Limb (tissue), 2 donors: Measurements from ENCODE around the gene CRIP1.

Source experiments
- DNase-seq, 2 donors: peaks; one replicate each; pipeline ENCODE4 v3.0.0-alpha.2; 2016; ENCODE audit errors: extremely low spot score in 2 of 2

CRIP1 gene

DNA sequence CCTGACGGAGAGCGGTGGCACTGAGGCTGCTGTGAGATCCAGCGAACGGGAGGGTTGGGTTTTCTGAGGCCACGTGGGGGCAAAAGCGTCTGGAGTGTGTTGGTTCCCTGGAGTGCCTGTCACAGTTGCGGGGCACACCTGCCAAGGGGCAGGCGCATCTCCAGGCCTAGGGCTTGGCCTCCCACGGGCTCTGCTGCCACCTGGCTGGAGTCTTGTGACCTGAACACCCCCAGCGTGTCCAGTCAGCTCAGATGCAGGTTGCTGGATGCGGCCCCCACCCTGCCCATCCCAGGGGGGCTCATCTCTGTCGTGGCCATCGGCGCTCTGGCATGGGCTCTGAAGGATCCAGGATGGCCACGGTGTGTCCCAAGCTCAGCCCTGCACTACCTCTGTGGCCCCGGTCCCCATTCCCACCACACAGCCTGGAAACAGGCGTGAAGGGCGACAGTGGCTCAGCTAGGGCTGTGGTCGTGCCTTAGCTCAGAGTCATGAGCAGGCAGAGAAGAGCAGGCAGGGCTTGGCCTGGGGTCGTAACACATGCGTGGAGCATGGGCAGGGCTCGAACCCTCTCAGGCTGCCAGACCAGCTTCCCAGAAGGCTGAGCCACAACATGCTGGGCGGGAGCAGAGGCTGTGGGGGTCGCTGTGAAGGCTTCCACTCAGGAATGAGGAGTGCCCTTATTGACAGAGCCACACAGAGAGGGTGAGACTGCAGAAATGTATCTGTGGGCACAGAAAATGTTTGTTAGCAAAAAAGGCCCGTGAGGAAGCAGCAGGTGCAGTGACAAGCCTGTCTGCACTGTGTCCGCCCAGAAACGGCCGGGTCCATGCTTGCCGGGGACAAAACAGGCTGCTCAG lies 35.6 kb upstream of the CRIP1 start:
- no peak for DNase-seq

DNA sequence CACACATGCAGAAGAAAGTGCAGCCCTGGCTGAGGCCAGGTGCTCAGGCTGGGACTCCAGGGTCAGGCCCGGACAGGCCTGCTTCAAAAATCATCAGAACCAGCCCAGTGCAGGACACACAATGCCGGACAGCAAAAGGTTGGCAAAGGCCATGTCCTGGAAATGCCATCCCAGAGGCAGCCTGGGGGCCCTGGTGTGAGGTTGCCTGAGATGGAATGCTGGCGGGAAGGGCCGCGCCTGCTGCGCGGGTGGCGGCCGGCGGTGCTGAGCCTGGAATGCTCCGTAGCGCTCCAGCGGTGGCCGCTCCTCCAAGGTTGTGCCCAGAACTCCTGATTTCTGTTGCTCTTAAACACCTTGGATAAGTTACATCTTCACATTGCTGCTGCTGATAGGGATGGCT lies 33.7 kb upstream of the CRIP1 start:
- DNase-seq = no peak

DNA sequence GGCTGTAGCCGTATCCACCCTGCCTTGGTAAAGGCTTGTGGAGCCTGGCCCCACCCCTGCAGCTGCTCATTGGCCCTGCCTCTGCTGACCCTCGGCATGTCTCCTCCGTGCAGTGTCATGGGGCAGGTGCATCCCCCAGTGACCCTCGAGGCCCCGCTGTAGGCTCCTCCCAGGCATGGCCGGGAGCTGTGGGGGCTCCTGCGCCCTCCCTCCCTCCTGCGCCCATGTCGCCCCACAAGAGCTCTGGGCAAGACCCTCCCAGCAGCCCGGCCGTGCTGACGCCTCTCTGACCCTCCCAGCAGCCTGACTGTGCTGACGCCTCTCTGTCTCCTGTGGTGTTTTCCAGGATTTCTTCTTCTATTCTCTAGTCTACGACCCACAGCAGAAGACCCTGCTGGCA lies 32.8 kb upstream of the CRIP1 start:
- no peak for DNase-seq

DNA sequence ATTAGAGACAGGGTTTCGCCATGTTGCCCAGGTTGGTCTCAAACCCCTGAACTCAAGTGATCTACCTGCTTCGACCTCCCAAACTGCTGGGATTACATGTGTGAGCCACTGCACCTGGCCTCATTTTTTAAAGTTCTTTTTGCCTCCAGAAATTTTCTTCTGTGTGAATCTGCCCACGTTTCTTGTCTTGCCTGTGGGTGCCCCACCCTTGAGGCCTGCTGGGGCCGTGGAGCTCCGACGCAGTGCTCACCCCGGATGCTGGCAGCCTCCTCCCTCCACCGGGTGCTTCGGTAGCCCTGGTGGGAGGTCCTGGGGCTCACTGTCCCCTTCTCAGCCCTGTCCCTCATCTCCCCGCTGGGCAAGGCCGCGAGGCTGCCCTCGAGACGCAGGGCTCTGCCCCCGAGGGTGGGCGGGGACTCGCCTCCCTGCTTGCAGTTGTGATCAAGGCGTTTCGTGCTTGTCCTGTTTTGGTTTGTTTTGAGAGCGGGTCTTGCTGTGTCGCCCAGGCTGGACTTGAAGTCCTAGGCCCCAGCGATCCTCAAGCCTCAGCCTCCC lies 31.5 kb upstream of the CRIP1 start:
- DNase-seq = no peak

DNA sequence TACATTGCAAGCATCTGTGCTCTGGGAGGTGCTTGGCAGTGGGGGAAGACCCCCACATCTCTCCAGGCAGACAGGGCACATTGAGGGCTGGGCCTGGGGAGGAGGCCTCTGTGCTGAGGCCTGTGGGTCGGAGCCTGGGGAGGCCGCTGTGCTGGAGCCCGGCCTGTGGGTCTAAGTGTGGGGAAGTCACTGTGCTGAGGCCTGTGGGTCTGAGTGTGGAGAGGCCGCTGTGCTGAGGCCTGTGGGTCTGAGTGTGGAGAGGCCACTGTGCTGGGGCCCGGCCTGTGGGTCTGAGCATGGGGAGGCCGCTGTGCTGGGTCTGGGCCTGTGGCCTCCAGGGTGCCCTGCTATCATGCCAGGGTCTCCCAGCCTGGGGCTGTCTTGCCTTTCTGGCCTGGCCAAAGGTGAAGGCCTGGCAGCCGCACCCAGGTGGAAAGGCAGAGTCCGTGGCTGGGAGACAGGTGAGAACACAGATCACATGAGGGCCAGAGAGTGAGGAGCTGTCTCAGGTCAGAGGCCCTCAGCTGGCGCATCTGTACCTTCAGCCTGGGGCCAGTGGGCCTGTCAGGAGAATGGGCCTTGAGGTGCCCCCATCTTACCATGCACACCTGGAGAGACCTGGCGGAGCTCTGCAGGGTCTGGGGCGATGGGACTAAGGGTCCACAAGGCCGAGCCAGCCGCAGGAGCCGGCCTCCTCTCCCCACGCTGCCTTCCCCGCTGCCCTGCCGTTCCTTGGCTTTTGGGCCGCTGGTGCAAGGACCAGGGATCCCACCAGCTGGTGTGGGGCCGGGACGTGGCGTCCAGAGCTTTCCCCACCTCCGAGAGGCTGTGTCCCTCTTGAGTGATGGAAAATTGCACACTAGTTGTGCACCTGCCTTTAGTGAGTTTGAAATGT lies 30.7 kb upstream of the CRIP1 start:
- DNase-seq = no peak

DNA sequence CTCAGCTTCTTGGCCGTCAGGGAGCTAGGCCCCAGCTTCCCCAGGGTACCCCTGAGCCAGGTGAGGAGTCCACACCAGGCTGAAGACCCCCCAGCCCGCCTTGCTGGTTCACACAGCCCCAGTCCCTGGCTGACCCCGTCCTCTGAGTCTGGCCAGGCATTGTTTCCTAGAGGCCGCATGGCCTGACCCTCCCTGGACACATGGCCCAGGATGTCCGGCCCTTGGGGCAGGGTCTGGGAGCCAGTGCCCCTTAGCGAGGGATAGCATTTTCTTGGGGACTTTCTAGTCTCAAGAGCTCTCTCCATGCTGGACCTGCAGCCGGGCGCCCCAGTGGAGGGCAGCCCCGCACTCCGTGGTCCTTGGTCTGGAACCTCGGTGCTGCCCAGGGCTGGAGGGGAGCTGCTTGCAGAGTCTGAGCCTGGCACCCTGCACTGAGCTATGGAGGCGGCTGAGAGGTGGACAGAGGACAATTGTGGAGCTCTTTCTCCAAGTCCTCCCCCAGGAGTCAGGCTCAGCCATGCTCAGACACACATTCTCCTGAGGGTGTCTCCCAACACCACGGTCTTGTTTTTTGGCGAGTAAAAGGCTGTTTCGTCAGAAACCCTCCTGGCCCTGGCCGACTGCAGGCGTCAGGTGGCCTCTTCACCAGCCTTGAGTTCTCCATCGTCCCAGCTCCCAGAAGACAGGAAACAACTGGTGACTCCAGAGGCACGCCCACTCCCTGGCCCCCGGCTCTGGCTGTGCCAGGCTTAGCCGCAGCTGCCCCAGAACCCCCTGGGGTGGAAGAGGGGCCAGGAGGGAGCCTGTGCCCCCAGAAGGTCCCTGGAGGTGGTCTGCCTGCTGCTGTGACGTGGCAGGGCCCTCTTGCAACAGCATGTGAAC lies 29.7 kb upstream of the CRIP1 start:
- no peak for DNase-seq

DNA sequence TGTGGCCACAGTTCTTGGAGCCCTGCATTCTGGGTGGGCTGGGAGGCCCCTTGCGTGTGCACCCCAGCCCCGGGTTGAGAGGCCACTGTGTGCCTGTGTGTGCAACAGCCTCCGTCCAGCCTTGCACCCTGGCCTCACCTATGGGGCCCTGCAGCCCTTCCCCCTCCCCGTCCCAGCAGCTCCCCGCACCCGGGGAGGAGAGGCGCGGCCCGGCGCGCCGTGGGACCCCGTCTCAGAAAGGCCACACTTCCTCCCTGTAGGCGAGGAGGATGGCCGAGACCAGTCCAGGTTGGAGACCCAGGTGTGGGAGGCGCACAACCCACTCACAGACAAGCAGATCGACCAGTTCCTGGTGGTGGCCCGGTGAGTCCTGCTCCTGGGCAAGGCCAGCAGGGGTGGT lies 28.7 kb upstream of the CRIP1 start:
- DNase-seq = no peak

DNA sequence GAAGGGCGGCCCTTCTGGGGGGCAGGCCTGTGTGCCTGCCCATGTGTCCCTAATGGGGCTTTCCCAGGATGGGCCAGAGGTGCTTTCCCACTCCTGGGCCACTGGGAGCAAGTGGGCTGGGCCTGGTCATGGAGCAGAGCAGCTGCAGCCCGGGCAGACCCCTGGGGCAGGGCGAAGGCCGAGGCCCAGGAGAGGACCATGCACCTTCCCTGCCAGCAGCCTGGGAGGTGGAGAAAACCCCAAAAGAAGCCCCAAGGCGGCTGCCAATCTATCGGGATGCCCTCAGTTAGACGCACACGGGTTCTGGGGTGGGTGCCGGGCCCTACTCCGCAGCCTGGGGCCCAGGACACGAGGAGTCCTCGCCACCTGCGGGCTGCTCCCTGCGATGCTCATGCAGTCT lies 28.1 kb upstream of the CRIP1 start:
- no peak for DNase-seq

DNA sequence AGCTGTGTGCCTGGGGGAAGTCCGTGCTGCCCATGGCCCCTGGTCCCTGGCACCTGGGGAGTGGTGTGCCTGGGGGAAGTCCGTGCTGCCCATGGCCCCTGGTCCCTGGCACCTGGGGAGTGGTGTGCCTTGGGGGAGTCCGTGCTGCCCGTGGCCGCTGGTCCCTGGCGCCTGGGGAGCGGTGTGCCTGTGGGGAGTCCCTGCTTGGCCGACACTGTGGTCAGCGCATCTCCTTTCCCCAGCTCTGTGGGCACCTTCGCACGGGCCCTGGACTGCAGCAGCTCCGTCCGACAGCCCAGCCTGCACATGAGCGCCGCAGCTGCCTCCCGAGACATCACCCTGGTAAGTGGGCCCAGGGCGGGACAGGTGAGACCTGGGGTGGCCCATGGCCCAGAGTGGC lies 26.6 kb upstream of the CRIP1 start:
- DNase-seq = no peak

DNA sequence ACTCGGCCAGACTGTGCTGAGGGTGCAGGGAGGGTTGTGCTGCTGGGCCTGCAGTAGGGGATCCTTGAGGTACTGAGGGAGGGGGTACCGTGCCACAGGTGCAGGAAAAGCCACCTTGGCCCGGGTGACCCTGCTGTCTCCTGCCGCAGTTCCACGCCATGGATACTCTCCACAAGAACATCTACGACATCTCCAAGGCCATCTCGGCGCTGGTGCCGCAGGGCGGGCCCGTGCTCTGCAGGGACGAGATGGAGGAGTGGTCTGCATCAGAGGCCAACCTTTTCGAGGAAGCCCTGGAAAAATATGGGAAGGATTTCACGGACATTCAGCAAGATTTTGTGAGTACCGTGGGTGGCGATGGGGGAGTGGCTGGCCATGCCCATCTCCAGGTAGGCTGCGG lies 26.1 kb upstream of the CRIP1 start:
- no peak for DNase-seq

DNA sequence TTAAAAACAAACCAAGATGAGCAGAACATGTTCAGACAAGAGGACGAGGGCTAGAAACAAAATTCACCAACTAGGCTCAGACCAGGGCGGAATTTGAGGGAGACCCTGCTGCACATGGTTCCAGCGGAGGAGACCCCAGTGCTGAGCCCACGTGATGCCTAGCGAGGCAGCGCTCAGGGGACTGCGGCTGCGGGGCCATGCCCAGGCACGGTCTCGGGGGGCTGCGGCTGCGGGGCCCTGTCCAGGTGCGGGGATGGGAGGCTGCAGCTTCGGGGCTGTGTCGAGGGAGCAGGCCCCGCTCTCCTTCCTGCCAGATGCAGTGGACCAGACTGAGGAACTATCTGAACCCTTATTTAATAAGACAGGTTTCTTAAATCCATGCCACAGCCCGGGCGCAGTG lies 24.8 kb upstream of the CRIP1 start:
- no peak for DNase-seq

DNA sequence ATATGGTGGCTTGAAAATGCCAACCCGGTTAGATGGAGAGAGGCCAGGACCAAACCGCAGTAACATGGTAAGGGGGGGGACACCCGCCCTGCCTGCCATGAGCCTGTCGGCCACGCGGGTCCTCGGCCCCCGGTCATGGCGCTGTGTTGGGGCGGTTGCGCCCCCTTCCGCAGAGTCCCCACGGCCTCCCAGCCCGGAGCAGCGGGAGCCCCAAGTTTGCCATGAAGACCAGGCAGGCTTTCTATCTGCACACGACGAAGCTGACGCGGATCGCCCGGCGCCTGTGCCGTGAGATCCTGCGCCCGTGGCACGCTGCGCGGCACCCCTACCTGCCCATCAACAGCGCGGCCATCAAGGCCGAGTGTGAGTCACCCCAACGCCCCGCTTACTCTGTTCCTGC lies 22.2 kb upstream of the CRIP1 start:
- DNase-seq = no peak

DNA sequence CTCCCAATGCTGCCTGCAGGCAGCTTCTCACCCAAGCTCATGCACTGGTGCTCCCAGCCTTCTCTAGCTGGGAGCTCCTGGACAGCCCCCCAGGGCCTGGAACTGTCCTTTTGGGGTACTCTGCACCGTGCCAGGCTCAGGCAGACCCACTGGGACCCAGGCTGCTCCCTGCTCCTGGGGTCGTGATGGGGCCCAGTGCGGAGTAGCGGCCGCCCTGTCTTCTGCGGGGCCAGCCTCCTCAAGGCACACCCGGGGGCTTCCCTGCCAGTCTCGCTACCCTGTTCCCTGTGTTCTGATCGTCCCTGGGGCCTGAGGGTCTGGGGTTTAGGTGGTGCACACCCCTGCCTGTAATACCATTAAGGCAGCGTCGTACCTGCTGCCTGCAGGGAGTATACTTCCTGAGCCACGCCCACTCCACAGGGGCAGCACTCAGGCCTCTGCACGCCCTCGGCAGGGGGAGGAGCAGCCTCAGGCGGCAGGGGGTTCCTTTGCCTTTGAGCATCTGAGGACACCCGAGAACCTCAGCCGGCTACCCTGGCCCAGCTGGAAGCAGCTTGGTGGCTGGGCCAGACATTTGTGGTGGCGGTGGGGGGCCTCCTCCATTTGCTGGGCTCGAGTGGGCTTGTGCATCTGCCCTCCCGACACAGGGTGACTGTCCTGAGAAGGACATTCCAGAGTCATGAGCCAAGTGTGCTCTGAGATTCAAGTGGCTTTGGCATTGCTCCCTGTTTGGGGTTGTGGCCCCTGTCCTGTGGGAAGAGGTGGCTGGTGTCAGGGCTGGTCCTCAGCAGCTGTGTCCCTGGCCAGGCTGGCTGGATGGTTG lies 21.3 kb upstream of the CRIP1 start:
- DNase-seq = no peak

DNA sequence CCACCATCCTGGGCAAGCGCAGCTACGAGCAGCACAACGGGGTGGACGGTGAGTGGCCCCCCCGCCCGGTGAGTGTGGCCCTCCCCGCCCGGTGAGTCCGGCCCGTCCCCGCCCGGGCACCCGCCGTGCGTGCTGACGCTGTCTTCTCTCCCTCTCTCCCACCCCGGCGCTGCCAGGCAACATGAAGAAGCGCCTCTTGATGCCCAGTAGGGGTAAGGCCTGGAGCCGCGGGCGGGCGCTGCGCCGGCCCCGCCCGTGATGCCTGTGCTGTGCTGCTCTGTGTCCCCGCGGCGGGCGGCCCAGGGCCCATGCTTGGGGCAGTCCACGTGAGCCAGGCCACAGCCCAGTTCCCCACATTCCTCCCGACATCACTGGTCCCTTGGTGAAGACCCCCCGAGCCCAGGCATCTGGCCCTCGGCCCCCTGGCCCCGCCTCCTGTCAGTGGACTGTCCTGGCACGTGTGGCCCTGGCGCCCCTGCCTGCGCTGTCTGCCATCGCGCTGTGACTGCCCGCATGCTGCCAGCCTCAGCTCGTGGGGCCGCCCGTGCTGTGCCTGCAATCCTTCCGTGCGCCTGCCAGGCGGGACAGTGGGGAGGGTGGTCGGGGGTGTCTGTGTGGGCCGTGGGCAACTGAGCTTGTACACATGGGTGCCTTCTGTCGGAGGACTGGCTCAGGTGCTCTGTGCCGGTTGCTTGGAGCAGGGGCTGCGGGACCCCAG lies 20.0 kb upstream of the CRIP1 start:
- DNase-seq = no peak

DNA sequence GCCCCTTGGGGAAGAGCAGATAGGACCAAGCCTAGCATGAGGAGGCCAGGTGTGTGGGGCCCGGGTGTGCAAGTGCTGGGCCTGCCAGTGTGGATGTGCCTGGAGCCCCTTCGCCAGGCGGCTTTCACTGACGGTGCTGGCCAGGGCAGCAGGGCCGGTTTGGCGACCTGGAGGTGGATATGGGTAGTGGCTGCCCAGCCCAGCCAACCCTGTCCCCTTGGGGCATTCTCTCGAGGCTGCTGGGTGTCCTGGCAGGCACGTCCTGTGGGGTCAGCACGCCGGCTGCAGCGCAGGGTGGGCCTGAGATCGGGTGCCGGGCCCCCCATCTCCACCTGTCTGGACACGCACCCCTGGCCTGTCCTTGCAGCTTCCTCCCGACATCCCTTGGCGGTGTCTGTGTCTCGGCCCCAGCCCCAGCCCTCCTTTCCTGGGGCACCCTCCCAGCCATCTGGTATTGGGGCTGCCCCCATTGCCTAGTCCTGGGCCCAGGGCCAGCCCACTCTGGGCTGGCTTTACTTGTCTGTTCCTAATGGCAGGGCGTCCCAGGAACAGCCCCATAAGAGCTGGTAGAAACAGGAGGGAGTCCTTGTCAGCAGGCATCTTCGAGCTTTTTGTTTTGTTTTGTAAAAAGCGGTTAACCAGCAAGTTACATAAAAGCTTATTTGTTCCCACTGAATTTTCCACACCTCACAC lies 19.3 kb upstream of the CRIP1 start:
- no peak for DNase-seq

DNA sequence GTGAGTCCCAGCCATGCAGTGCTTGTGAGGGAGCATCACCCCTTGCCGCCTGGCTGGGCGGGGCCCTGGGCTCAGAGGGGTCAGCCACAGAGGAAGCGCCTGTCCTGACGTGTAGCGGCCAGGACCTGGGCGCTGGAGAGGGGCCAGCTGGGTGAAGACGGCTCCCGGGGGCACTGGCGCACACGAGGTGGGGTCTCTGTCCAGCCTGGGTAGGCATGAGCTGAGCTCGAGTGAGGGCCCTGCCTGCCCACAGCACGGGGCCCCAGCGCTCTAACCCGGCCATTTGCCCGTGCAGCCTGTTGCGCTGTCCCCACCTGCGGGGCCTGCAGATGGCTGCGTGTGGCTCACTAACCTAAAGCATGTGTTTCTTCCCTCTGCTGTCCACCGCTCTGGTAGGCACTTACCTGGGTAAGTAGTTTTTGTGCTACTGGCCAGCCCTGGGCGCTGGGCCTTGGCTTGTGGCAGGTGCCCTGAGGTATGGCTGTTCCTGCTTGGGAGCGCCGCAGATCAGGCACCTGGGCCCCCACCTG lies 18.7 kb upstream of the CRIP1 start:
- no peak for DNase-seq

DNA sequence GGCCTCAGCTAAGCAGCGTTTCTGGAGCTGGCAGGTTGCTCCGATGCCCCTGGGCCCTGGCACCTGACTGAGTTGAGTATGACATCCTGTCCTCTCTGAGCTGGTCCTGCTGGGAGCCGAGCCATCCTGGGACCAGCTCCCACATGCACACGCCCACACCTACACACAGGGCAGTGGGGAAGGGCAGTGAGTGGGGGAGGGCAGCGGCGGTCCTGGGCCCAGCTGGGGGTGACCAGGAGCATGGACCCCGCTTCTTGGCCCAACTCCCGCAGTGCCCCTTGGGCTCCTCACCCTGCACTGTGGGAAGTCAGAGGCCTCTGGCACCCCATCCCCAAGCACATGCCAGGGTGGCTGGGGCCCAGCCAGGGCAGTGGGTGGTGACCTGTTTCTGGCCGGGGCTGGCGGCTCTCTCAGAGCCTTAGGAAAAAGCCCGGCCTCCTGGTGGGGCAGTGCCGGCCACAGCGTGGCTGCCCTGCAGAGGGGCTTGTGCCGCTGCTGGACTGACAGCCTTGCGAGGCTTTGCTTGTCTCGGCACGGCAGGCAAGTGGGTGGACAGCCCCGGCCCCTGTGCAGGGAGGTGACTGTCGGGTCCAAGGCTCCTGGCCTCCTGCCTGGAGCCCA lies 18.0 kb upstream of the CRIP1 start:
- DNase-seq = no peak
